HG03025 (cell line): ENCODE data around the gene TRIM67.
"Not testable (repeated sequence)": the region's sequence is repeated elsewhere in the genome, so short reads cannot be mapped to it uniquely, and the experiment has no call there.

Source experiments
- ATAC-seq: cut with Tn5 transposase; IDR thresholded peaks from one replicate; pipeline ENCODE4 v1.9.1; 2021; ENCODE audit warnings: mild to moderate bottlenecking, moderate library complexity; ENCODE audit not compliant: unreplicated experiment, low FRiP score

Gene TRIM67

DNA sequence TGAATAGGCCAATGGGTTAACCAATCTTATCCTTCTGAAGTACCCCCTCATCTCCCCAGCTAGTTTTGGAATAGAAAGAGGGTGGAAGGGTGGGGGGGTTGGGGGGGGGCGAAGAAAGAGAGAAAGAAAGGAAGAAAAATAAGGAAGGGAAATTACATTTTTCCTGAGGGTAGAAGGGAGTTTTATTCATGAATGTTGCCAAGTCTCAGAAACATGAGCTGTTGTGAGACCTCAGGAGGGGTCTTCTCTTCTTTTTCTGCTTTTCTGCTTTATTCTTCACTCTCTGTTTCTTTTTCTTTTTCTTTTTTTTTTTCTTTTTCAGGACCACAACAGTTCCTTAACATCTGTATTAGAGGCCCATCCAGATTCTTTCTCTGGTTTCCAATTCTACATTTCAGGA is 6.0 kb upstream of the TRIM67 start:
- no peak for ATAC-seq

DNA sequence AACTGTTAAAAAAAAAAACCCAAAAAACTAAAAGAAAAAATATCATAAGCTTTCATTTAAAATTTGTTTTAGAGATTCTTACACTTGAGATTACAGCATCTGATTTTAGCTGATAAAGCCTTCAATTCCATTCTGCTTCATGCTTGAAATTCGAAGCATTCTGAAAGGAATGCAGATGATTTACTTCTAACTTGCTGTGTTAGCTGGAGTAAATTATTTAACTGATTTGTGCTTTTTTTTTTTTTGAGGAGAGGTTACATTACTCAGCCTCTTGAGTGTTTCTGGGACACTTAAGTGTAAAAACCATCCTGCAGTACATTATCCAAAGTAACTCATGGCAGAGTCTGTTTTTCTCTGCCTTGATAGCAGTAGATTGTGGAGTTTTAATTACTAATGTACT is 4.5 kb upstream of the TRIM67 start:
- ATAC-seq: no peak

DNA sequence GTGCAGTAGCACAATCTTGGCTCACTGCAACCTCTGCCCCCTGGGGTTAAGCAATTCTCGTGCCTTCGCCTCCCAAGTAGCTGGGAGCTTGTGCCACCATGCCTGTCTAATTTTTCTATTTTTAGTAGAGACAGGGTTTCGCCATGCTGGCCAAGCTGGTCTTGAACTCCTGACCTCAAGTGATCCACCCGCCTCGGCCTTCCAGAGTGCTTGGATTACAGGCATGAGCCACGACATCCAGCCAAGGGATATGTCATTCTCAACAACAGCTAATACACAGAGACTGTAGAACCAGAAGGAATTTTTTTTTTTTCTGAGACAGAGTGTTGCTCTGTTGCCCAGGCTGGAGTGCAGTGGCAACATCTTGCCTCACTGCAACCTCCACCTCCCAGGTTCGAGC is 3.7 kb upstream of the TRIM67 start:
- not testable (repeated sequence) for ATAC-seq

DNA sequence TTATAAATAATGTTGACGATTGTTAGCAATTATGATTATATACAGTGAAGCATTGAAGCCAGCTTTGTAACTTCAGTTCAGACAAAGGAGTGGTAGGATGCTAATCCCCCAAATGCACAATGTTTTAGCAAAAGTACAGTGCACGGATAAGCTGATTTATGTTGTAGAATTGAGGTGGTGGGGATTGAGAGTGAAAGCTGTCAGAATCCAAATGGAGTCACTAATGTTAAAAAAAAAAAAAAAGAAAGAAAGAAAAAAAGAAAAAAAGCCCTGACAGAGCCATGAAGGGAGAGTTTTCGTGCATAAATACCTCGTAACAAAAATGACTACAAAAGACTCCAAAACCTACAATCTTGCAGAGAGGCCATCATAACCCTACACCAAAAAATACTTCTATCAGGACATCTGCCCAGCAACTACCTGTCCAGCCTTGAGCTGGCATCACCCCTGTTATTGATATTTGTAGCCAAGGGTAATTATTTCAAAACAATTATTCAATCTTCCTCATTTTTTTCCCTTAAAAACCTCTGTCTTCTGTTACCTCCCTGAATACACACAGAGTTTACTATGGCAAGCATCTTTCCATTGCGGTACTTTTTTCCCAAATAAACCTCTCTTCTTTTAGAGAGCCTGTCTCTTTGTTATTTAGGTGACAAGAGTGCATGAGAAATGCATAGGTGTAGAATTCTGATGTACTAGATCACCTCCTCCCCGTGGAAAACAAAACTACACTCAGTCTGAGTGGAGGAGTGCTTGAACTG is 2.5 kb upstream of the TRIM67 start:
- ATAC-seq: no peak

DNA sequence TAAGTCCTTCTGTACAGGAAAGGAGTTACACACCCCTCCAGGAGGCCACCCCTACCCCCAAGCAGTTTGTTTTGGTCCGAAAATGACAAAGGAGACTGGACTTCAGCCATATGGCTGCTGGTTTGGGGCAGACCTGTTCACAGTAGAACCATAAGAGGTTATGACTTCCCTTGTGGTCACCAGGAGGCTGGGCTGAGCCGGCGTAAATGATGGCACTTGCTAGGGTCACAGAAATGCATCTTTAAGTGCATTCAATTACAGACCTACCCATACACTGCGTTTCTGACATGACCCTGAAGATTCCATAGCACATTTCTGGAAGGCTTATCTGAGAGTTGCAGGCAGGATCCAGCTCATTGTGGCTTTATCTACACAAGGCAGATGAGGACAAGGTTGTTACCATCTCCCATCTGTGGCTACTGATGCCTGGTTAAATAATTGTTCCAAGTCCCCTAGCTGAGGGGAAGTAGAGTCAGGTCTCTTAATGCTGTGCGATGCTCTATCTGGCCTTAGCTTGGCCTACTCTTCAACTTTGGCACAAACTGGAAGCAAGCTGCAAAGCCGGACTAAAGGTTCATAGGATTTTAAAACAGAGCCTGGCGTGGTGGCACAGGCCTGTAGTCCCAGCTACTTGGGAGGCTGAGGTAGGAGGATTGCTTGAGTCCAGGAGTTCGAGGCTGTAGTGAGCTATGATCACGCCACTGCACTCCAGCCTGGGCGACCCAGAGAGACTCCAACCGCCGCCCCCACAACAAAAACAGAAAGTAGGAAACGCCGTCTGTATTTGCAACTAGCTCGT is 1.7 kb upstream of the TRIM67 start:
- no peak for ATAC-seq

DNA sequence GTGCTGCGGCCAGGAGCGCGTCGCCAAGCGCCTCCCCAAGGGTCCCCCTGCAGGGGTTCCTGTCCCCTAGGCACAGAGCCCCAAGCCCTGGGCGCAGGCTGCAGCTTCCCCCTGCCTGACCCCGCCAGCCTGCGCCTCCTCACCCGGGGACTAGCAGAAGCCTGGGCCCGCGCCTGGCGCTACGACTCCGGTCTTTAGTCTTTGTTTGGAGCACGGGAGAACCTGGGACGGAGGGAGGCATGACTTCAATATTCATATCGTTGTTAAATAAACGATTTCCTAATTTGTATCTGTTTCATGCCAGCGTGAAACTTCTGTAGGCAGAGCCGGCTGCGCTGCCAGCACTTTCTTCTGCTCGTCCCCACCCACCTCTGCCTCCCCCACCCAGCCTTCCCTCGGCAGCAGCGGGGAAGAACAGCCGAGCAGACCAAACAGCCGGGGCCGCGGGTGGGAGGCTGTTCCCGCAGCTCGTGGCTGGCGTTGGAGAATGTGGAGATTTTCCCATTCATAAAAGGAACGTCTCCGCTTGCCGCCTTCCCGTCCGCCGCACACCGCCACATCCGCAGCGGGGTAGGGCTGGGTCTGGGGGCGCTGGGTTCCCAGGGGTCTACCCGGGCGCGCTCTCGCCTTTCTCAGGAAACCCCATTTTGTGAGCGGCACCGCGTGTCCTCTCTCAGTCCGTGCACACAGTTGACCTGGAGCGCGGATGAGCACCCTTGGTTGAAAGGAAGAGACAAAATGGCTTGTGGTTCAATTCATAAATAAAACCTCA is 777 bp upstream of the TRIM67 start:
- no peak for ATAC-seq

DNA sequence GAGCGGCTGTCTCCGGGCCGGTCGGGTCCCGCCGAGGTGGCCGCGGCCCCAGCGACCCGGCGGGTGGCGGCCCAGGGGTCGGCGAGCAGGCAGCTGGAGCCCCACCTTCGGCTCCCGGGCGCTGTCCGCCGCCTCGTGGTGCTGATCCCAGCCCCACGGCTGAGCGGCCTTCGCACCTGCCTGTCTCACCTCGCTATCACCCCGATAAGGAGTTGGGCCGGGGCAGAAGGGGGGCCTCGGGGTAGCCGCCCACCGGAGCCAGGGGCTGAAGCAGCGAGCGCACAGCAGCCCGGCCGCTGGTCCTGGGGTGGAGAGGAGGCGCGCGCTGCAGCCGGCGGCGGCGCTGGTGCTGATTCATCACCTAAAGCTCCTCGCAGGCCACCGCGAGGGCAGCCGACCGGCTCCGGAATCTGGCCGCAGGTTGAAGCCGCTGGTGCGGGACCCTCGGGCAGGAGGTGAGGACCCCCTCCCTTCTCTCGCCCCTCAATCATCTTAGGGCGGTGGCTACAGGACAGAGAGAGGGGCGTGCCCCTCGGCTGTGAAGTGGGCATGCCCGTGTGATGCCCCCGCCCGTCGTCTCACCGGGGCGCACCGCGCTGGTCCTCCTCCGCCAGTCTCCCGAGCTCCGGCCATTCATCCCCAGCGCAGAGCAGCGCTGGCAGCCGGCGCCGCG is 575 bp downstream of the TRIM67 start:
- no peak for ATAC-seq

DNA sequence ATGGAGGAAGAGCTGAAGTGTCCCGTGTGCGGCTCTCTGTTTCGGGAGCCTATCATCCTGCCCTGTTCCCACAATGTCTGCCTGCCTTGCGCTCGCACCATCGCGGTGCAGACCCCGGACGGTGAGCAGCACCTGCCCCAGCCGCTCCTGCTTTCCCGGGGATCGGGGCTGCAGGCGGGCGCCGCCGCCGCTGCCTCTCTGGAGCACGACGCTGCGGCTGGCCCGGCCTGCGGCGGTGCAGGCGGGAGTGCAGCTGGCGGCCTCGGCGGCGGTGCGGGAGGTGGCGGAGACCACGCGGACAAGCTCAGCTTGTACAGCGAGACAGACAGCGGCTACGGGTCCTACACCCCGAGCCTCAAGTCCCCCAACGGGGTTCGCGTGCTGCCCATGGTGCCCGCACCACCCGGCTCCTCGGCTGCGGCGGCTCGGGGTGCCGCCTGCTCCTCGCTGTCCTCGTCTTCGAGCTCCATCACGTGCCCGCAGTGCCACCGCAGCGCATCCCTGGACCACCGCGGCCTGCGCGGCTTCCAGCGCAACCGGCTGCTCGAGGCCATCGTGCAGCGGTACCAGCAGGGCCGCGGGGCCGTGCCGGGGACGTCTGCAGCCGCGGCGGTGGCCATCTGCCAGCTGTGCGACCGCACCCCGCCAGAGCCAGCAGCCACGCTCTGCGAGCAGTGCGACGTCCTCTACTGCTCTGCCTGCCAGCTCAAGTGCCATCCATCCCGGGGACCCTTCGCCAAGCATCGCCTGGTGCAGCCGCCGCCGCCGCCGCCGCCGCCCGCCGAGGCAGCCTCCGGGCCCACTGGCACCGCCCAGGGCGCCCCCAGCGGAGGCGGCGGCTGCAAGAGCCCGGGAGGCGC is 1.3 kb downstream of the TRIM67 start:
- ATAC-seq: no peak

DNA sequence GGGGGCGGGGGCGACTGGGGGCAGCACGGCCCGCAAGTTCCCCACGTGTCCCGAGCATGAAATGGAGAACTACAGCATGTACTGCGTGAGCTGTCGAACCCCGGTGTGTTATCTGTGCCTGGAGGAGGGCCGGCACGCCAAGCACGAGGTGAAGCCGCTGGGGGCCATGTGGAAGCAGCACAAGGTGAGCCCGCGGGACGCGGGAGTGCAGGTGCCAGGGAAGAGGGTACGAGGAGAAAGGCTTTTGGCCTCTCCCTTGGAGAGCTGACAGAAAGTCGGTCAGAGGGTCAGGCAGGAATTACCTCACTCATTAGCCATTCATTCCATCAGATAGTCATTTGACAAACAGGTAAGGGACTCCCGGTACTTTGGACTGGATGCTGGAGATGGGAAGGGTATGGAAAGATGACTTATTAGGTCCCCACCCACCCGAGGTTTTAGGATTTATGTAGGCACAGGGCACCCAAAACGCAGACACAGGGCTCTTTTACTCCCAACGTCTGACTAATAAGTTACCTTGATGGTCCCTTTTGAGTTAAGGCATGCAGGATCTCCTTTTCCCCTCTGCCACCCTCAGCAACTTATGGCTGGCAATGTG is 2.1 kb downstream of the TRIM67 start:
- ATAC-seq: no peak

DNA sequence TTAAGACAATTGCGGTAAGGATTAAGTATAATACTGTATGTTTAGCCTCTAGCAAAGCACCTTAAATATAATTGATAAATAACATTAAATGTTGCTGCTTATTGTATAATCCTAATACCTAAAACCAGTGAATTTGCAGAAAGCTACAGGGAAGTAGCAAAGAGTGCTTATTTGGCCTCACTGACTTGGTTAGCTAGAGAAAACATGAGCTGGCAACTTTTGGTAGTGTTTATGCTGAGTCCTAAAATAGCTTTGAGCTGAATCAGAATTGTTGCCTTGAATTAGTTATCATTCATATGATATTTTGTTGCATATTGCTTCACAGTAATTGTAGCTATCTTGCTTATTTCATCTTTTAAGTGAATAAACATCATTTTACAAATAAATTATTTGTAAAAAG is 3.5 kb downstream of the TRIM67 start:
- no peak for ATAC-seq

DNA sequence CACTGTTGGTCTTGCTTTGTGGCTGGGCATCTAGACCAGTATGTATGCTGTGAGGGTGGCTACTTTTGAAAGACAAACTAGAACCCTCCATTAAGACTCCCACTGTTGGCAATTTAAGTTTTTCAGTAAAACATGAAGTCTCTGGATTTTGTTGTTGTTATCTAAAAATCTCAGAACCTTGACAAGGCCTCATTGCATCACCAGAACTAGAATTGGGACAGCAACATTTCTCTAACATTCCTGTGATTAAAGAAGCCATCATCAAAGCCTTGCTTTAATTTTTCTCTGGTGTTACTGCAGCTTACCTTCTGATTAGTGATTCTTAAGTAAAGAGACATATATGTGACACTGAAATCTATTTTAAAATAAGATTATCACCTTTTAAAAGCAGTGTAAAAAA is 4.5 kb downstream of the TRIM67 start:
- ATAC-seq: no peak

DNA sequence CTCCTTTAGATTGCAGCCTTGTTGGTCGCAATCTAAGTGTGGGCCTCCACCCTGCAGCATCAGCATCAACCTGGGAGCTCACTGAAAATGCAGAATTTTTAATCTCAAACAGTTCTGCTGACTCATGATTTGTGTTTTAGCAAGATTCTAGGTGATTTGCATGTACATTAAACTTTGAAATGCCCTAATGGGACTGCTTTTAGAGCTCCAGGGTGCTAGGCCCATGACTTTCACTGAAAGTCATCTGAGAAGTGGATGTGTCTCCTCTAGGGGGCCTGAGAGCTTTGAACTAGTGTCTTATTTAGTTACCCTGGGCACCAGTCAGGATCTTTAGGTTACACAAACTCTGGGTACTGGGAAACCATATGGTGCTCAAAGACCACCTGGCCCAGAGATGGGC is 9.0 kb downstream of the TRIM67 start:
- ATAC-seq: no peak

DNA sequence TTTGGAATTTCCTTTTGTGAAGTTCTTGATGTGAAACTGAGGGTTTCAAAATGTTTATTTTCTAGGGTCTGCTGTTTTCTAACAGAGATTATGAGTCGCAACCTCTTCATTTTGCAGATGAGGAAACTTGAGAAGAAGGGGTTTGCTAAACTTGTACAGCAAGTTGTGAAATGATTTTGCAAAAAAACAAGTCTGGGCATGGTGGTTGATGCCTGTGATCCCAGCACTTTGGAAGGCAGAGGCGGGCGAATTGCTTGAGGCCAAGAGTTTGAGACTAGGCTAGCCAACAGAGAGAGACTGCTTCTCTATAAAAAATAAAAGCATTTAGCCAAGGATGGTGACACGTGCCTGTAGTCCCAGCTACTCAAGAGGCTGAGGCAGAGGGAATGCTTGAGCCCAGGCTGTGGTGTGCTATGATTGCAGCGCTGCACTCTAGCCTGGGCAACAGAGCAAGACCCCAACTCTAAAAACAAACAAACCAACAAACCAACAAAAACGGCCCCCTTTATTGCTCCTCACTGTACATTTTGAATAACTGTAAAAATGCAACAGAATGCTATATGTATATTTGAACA is 9.9 kb downstream of the TRIM67 start:
- ATAC-seq: no peak

DNA sequence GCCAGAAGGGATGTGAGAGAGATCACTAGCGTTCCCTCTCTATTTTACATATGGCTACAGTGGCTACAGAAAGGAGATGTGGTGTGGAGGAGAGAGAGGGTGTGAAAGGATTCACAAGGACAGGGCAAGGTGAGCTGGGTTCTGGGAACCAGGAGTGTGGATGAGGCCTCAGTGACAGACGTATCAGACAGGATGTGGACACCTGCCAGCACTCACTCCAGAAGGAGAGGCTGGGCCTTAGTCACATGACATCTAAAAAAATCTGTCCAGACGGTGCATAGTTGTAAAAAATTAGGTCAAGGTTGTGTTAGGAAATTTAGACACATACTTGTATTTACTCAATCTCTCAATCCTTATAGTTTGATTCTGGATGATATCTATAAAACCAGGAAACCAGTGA is 10.6 kb downstream of the TRIM67 start:
- ATAC-seq: no peak

DNA sequence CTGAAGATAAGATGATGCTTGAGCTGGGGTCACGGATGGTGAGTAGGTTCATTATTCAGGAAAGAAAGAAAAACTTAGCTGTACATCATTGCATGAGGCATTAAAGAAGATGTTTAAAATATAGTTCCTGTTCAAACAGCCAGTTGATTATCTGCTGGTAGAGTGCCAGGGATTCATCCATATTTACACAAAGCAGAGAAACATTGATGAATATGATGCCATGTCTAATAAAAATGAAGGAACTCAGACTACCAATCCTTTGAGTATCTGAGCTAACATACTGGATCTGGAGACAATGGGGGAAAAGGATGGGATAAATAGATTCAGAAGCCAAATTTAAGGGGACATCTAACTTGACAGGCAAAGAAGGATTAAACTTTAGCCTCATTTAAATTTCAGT is 14.6 kb downstream of the TRIM67 start:
- ATAC-seq: no peak

DNA sequence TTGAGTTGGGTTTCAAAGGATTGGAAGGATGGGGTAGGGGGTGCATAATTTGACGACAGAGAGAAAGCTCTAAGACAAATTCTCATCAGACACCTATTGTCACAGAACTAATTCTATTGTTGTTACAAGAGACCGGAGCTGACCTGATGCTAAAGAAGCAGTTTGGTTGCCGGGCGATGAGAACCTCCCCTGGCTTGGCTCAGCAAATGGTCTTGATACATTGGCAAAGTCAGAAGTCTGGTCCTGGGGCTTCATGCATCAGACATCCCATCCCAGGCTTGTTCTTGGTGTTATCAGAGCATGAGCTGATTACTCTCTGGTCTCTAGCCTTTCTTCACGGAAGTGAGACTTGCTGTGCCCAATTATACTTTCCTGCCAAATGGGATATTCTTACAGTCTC is 15.4 kb downstream of the TRIM67 start:
- no peak for ATAC-seq

DNA sequence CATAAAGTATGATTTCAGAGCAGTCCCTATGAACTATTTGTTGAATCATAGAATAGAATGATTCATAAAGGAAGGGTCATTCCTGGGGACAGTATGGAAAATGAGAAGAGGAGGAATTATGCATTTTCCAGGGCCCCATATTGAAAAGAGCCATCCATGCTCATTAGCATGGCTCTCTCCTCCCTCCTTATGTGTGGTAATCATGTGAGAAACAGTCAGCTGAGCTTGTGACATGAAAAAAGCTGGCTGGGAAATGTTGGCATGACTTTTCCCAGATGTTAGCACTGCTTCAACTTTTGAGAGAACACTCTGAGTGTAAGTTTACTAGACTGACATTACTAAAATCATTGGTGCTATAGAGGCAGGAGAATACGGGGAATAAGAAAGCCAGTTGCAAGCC is 16.1 kb downstream of the TRIM67 start:
- ATAC-seq: no peak

DNA sequence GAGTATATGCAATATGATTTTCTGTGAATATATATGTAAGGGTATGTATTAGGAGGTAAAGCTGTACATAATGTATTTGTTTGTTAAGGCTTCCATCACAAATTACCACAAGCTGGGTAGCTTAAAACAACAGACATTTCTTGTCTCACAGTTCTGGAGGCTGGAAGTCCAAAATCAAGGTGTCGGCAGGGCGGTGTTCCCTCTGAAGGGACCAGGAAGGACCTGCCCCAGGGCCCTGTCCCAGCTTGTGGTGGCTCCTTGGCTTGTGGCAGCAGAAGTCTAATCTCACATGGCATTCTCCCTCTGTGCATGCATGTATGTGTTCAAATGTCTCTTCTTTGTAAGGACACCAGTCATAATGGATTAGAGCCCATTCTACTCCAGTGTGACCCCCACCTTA is 17.1 kb downstream of the TRIM67 start:
- ATAC-seq: no peak

DNA sequence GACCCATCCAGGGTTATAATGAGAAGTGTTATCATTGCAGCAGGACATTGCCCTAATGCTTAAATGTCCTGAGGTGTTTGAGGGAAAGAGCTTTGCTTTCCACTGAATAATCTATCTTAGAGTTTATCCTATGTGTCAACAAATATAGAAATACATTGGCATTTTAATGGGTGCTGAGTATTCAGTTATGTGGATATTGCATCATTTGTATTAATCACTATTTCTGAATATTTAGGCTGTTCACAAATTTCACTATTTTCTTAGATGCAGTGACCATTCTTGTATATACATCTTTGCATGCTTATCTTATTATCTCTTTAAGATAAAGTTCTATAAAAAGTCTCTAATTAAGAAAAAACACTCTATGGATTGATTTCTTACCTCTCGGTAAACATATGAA is 18.2 kb downstream of the TRIM67 start:
- ATAC-seq: no peak
